Right lobe of liver (tissue), 4 donors: Measurements from ENCODE around the gene FERD3L.

Source experiments
- CTCF ChIP-seq, 4 donors: fragments of 200-600 bp in 3 of 4; fragments of 450-650 bp in 1 of 4; IDR thresholded peaks; one replicate each; pipeline versions ENCODE4 v1.5.1 to v1.8.0; 2016 to 2022; ENCODE audit warnings: antibody characterized with exemption in 4 of 4, mild to moderate bottlenecking in 2 of 4
- POLR2A ChIP-seq: fragments of 450-650 bp; IDR thresholded peaks from one replicate; pipeline ENCODE4 v1.6.1; 2017; ENCODE audit warnings: antibody characterized with exemption, mild to moderate bottlenecking
- donor health status: DM: no; HTN: no; CAD: no.
- donor health status: DM: no; HTN: no; CAD: no.
- donor health status: DM: no; HTN: yes; CAD: no.

- TF ChIP-seq CTCF (IDR thresholded peaks at IDR 0.05) (no peak), POLR2A (no peak)
Measured at GRCh38 chr7:19139706-19140327, 5.4 kb downstream of the FERD3L start.
